BLaER1 (cell line): ENCODE results near the gene EML4.
"Not testable (repeated sequence)": the region's sequence is repeated elsewhere in the genome, so short reads cannot be mapped to it uniquely, and the experiment has no call there.

Source experiments
- H3K27ac ChIP-seq: shearing (Covaris generic); formaldehyde crosslinking; 2 replicates; pipeline ENCODE4 v1.8.1; 2022
- H3K27me3 ChIP-seq: shearing (Covaris generic); formaldehyde crosslinking; 2 replicates; pipeline ENCODE4 v1.8.1; 2022
- H3K36me3 ChIP-seq: shearing (Covaris generic); formaldehyde crosslinking; 2 replicates; pipeline ENCODE4 v1.8.1; 2022
- H3K4me1 ChIP-seq: shearing (Covaris generic); formaldehyde crosslinking; 2 replicates; pipeline ENCODE4 v1.8.1; 2022
- H3K4me2 ChIP-seq: shearing (Covaris generic); formaldehyde crosslinking; 2 replicates; pipeline ENCODE4 v1.8.1; 2022
- H3K4me3 ChIP-seq: shearing (Covaris generic); formaldehyde crosslinking; 2 replicates; pipeline ENCODE4 v1.8.1; 2022
- H3K9ac ChIP-seq: shearing (Covaris generic); formaldehyde crosslinking; 2 replicates; pipeline ENCODE4 v1.8.1; 2022
- H3K9me3 ChIP-seq: shearing (Covaris generic); formaldehyde crosslinking; 2 replicates; pipeline ENCODE4 v1.8.1; 2022
- H4K20me1 ChIP-seq: shearing (Covaris generic); formaldehyde crosslinking; 2 replicates; pipeline ENCODE4 v1.8.1; 2022
- Cebpa-rat ChIP-seq: shearing (Covaris generic); IDR thresholded peaks from 2 replicates; pipeline ENCODE4 v1.8.1; 2022

The EML4 gene

GRCh38 chr2:42172020-42172419, 2.9 kb downstream of the EML4 start:
- no peak overlapping the region for H3K4me3 ChIP-seq
- H3K27me3 ChIP-seq, result no peaks in the 10 kb centered on the region
- no peak for TF ChIP-seq Cebpa-rat
- peaks cover 28% of the 10 kb centered on the region for H3K4me1 ChIP-seq
- peak overlapping the region; percentile 81 for H3K4me2 ChIP-seq
- no peak overlapping the region for H3K9ac ChIP-seq
- no peaks in the 10 kb centered on the region for H3K9me3 ChIP-seq
- 0 out of 2 replicates have a peak, but pooled peaks cover 4% of the 10 kb centered on the region for H3K36me3 ChIP-seq
- H3K27ac ChIP-seq, result no peak overlapping the region
- peaks cover 30% of the 10 kb centered on the region for H4K20me1 ChIP-seq

- no peak overlapping the region for H3K27ac ChIP-seq
- no peak for TF ChIP-seq Cebpa-rat
- H3K4me2 ChIP-seq, result no peak overlapping the region
- H3K4me1 ChIP-seq, result peaks cover 28% of the 10 kb centered on the region
- peaks cover 30% of the 10 kb centered on the region for H4K20me1 ChIP-seq
- H3K9ac ChIP-seq, result no peak overlapping the region
- no peak overlapping the region for H3K4me3 ChIP-seq
- no peaks in the 10 kb centered on the region for H3K27me3 ChIP-seq
- no peaks in the 10 kb centered on the region for H3K9me3 ChIP-seq
- H3K36me3 ChIP-seq, result 0 out of 2 replicates have a peak, but pooled peaks cover 4% of the 10 kb centered on the region
Observed at GRCh38 chr2:42172566-42172965, 3.4 kb downstream of the EML4 start.

- not testable (repeated sequence) for H3K9me3 ChIP-seq, H3K4me3 ChIP-seq, H3K9ac ChIP-seq, H3K27me3 ChIP-seq, H3K4me2 ChIP-seq, H3K36me3 ChIP-seq, H3K27ac ChIP-seq
- peaks cover 28% of the 10 kb centered on the region for H3K4me1 ChIP-seq
- peaks cover 35% of the 10 kb centered on the region for H4K20me1 ChIP-seq
Observed at GRCh38 chr2:42173467-42173866, 4.3 kb downstream of the EML4 start.

GRCh38 chr2:42176992-42177738, 8.0 kb downstream of the EML4 start:
- H3K4me3 ChIP-seq, result no peak overlapping the region
- TF ChIP-seq Cebpa-rat, result no peak
- no peaks in the 10 kb centered on the region for H3K9me3 ChIP-seq
- peaks cover 21% of the 10 kb centered on the region for H4K20me1 ChIP-seq
- H3K4me1 ChIP-seq, result 0 out of 2 replicates have a peak, but pooled peaks cover 3% of the 10 kb centered on the region
- H3K4me2 ChIP-seq, result no peak overlapping the region
- no peaks in the 10 kb centered on the region for H3K27me3 ChIP-seq
- H3K36me3 ChIP-seq, result 0 out of 2 replicates have a peak, but pooled peaks cover 8% of the 10 kb centered on the region
- no peak overlapping the region for H3K9ac ChIP-seq
- no peak overlapping the region for H3K27ac ChIP-seq

GRCh38 chr2:42178335-42178734, 9.2 kb downstream of the EML4 start:
- peaks cover 8% of the 10 kb centered on the region for H3K4me1 ChIP-seq
- H3K27ac ChIP-seq, result no peak overlapping the region
- H3K4me3 ChIP-seq, result no peak overlapping the region
- 0 out of 2 replicates have a peak, but pooled peaks cover 8% of the 10 kb centered on the region for H3K36me3 ChIP-seq
- TF ChIP-seq Cebpa-rat, result no peak
- H3K9me3 ChIP-seq, result no peaks in the 10 kb centered on the region
- H4K20me1 ChIP-seq, result peaks cover 23% of the 10 kb centered on the region
- H3K27me3 ChIP-seq, result no peaks in the 10 kb centered on the region
- H3K9ac ChIP-seq, result no peak overlapping the region
- no peak overlapping the region for H3K4me2 ChIP-seq

- no peak overlapping the region for H3K4me3 ChIP-seq
- peaks cover 18% of the 10 kb centered on the region for H4K20me1 ChIP-seq
- H3K36me3 ChIP-seq, result 0 out of 2 replicates have a peak, but pooled peaks cover 5% of the 10 kb centered on the region
- H3K9ac ChIP-seq, result no peak overlapping the region
- TF ChIP-seq Cebpa-rat, result no peak
- no peak overlapping the region for H3K4me2 ChIP-seq
- no peaks in the 10 kb centered on the region for H3K27me3 ChIP-seq
- H3K27ac ChIP-seq, result no peak overlapping the region
- H3K9me3 ChIP-seq, result no peaks in the 10 kb centered on the region
- peaks cover 16% of the 10 kb centered on the region for H3K4me1 ChIP-seq
Observed at GRCh38 chr2:42180300-42180699, 11.1 kb downstream of the EML4 start.

GRCh38 chr2:42182654-42183308, 13.6 kb downstream of the EML4 start:
- Histone ChIP-seq H3K36me3 (0 out of 2 replicates have a peak, but pooled peaks cover 5% of the 10 kb centered on the region), H3K9ac (no peak overlapping the region), H4K20me1 (peaks cover 18% of the 10 kb centered on the region), H3K27ac (no peak overlapping the region), H3K4me3 (no peak overlapping the region), H3K27me3 (no peaks in the 10 kb centered on the region), H3K4me2 (no peak overlapping the region), H3K9me3 (no peaks in the 10 kb centered on the region), H3K4me1 (peaks cover 19% of the 10 kb centered on the region)
- TF ChIP-seq Cebpa-rat, result no peak

- H3K4me1 ChIP-seq, result peaks cover 19% of the 10 kb centered on the region
- H4K20me1 ChIP-seq, result peaks cover 14% of the 10 kb centered on the region; the same call in 1 of the 2 replicates
Observed at GRCh38 chr2:42183775-42184174, 14.6 kb downstream of the EML4 start.

GRCh38 chr2:42184346-42184745, 15.2 kb downstream of the EML4 start:
- Histone ChIP-seq H3K36me3 (0 out of 2 replicates have a peak, but pooled peaks cover 5% of the 10 kb centered on the region), H3K4me2 (no peak overlapping the region), H3K4me3 (no peak overlapping the region), H3K4me1 (peaks cover 19% of the 10 kb centered on the region), H3K27ac (no peak overlapping the region), H4K20me1 (0 out of 2 replicates have a peak, but pooled peaks cover 17% of the 10 kb centered on the region), H3K9me3 (no peaks in the 10 kb centered on the region), H3K9ac (no peak overlapping the region), H3K27me3 (no peaks in the 10 kb centered on the region)
- TF ChIP-seq Cebpa-rat, result no peak

More at GRCh38 chr2:42183775-42184174, 14.6 kb downstream of the EML4 start:
- H3K4me2 ChIP-seq, result peak overlapping the region; percentile 37
- H3K27ac ChIP-seq, result no peak overlapping the region
- H3K27me3 ChIP-seq, result no peaks in the 10 kb centered on the region
- no peak for TF ChIP-seq Cebpa-rat
- 0 out of 2 replicates have a peak, but pooled peaks cover 5% of the 10 kb centered on the region for H3K36me3 ChIP-seq
- H3K9me3 ChIP-seq, result no peaks in the 10 kb centered on the region
- H3K4me3 ChIP-seq, result no peak overlapping the region
- H3K9ac ChIP-seq, result no peak overlapping the region

- no peak overlapping the region for H3K27ac ChIP-seq
- no peak for TF ChIP-seq Cebpa-rat
- H4K20me1 ChIP-seq, result peaks cover 27% of the 10 kb centered on the region; the same call in 1 of the 2 replicates
- H3K4me2 ChIP-seq, result no peak overlapping the region
- no peak overlapping the region for H3K4me3 ChIP-seq
- peaks cover 19% of the 10 kb centered on the region for H3K4me1 ChIP-seq
- no peaks in the 10 kb centered on the region for H3K27me3 ChIP-seq
- H3K9ac ChIP-seq, result no peak overlapping the region
- no peaks in the 10 kb centered on the region for H3K36me3 ChIP-seq
- H3K9me3 ChIP-seq, result no peaks in the 10 kb centered on the region
Observed at GRCh38 chr2:42185220-42185921, 16.2 kb downstream of the EML4 start.
